Measurements from ENCODE around the gene LRP5. TPM values are rescaled to one million over a fixed set of nuclear protein-coding genes. Genes with fewer than 3 reads are reported as not detected.
"Not testable (repeated sequence)": the region's sequence is repeated elsewhere in the genome, so short reads cannot be mapped to it uniquely, and the experiment has no call there.

LRP5 gene
- total RNA-seq, 1 donor from 2014 or later, result 55.8 TPM

- DNase-seq (ENCODE audit: low read depth in 2 of 2), result no peak
Observed at GRCh38 chr11:68387840-68388239, 75.4 kb downstream of the LRP5 start.

- no peak for DNase-seq (ENCODE audit: low read depth in 2 of 2)
Observed at GRCh38 chr11:68388595-68389198, 76.3 kb downstream of the LRP5 start.

GRCh38 chr11:68390315-68390714, 77.9 kb downstream of the LRP5 start:
- DNase-seq (ENCODE audit: low read depth in 2 of 2), result no peak

- no peak for DNase-seq (ENCODE audit: low read depth in 2 of 2)
Observed at GRCh38 chr11:68392822-68393221, 80.4 kb downstream of the LRP5 start.

- no peak for DNase-seq (ENCODE audit: low read depth in 2 of 2)
Observed at GRCh38 chr11:68396516-68396915, 84.1 kb downstream of the LRP5 start.

GRCh38 chr11:68397256-68397655, 84.9 kb downstream of the LRP5 start:
- no peak for DNase-seq (ENCODE audit: low read depth in 2 of 2)

- DNase-seq (ENCODE audit: low read depth in 2 of 2), result no peak
Observed at GRCh38 chr11:68398995-68399851, 86.8 kb downstream of the LRP5 start.

- DNase-seq (ENCODE audit: low read depth in 2 of 2), result no peak
Observed at GRCh38 chr11:68399916-68400315, 87.5 kb downstream of the LRP5 start.

- not testable (repeated sequence) for DNase-seq (ENCODE audit: low read depth in 2 of 2)
Observed at GRCh38 chr11:68400584-68400983, 88.2 kb downstream of the LRP5 start.

GRCh38 chr11:68401856-68402255, 89.5 kb downstream of the LRP5 start:
- DNase-seq (ENCODE audit: low read depth in 2 of 2), result no peak

GRCh38 chr11:68402355-68403031, 90.1 kb downstream of the LRP5 start:
- DNase-seq (ENCODE audit: low read depth in 2 of 2), result no peak

- no peak for DNase-seq (ENCODE audit: low read depth in 2 of 2)
Observed at GRCh38 chr11:68403424-68403823, 91.0 kb downstream of the LRP5 start.

GRCh38 chr11:68403831-68404230, 91.4 kb downstream of the LRP5 start:
- no peak for DNase-seq (ENCODE audit: low read depth in 2 of 2)

GRCh38 chr11:68406324-68407313, 94.2 kb downstream of the LRP5 start:
- peak in 1 of 2 donors; percentile 41 for DNase-seq (ENCODE audit: low read depth in 2 of 2)

GRCh38 chr11:68408512-68408911, 96.1 kb downstream of the LRP5 start:
- DNase-seq (ENCODE audit: low read depth in 2 of 2), result no peak

GRCh38 chr11:68409748-68410344, 97.5 kb downstream of the LRP5 start:
- no peak for DNase-seq (ENCODE audit: low read depth in 2 of 2)

- no peak for DNase-seq (ENCODE audit: low read depth in 2 of 2)
Observed at GRCh38 chr11:68411501-68411991, 99.2 kb downstream of the LRP5 start.

GRCh38 chr11:68412593-68413475, 100.4 kb downstream of the LRP5 start:
- DNase-seq (ENCODE audit: low read depth in 2 of 2), result peak in 1 of 2 donors; percentile 20

- no peak for DNase-seq (ENCODE audit: low read depth in 2 of 2)
Observed at GRCh38 chr11:68413591-68413999, 101.2 kb downstream of the LRP5 start.

Measured in dermis microvascular lymphatic vessel endothelial cell (primary cell).